ENCODE measurements around the gene COP1.

GRCh38 chr1:176206006-176206960 is 803 bp downstream of the COP1 start:
- TF ChIP-seq CTCF (conservative IDR thresholded peaks at IDR 0.05; ENCODE audit: low read depth, low read length) (no peak), EZH2 (IDR thresholded peaks at IDR 0.05; ENCODE audit: borderline replicate concordance, low read depth, low read length, poor library complexity, severe bottlenecking) (no peak)

Measured in A673 (cell line).